Measurements from ENCODE around the gene HLF.

DNA sequence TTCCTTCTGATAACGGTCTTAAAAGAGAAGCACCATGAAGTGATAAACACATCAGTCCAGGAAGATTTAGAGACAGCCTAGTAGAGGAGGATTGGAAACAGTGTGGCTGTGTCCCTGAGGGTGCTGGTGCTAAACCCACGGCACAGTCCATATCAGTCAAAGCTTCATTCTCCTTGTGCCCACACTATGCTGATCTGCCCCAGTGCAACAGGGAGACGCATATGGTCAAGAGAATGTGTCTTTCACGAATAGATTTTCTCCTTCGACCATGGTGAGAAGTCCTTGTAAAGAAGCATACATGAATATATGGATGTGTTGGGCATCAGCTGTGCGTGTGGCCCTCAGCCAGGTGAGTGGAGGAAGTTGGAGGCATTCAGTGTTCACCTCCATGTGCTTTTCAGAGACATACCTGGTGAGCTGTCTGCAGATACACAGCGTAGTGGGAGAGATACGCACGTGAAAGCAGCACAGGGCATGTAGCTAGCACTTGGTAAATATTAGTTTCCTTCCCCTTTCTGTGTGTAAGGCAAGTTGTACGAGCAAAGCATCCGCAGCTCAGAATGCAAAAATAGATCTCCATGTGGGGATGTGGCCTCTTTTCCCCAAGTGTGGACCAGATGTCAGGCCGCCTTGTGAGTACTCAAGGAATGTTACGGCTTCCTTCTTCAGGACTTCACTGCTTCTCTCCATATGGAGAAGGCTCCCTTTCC is 29.4 kb downstream of the HLF start:
- TF ChIP-seq, protein P1, sequence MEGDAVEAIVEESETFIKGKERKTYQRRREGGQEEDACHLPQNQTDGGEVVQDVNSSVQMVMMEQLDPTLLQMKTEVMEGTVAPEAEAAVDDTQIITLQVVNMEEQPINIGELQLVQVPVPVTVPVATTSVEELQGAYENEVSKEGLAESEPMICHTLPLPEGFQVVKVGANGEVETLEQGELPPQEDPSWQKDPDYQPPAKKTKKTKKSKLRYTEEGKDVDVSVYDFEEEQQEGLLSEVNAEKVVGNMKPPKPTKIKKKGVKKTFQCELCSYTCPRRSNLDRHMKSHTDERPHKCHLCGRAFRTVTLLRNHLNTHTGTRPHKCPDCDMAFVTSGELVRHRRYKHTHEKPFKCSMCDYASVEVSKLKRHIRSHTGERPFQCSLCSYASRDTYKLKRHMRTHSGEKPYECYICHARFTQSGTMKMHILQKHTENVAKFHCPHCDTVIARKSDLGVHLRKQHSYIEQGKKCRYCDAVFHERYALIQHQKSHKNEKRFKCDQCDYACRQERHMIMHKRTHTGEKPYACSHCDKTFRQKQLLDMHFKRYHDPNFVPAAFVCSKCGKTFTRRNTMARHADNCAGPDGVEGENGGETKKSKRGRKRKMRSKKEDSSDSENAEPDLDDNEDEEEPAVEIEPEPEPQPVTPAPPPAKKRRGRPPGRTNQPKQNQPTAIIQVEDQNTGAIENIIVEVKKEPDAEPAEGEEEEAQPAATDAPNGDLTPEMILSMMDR (IDR thresholded peaks at IDR 0.05; ENCODE audit: low read length): no peak
- TF ChIP-seq EZH2phosphoT487 (IDR thresholded peaks at IDR 0.05; ENCODE audit: low read length) (no peak), EZH2 (optimal IDR thresholded peaks at IDR 0.05; ENCODE audit: low read depth, low read length) (no peak)

Data from MM.1S (cell line).